ENCODE data around the gene LRIG1. TPM values are rescaled to one million over a fixed set of nuclear protein-coding genes. Genes with fewer than 3 reads are reported as not detected.
A peak's percentile ranks its signal among the peaks of the same experiment; 100 is the strongest.

The LRIG1 gene
- total and polyA plus RNA-seq, 2 donors from 2014 or later = 8.2 to 20.6 TPM

GRCh38 chr3:66398228-66399025 is 102.4 kb downstream of the LRIG1 start:
- DNase-seq = peak in 1 of 5 donors; percentile 30
- intact Hi-C loops (cut with DNase I) = no loop called here

GRCh38 chr3:66397745-66398144 is 103.1 kb downstream of the LRIG1 start:
- no peaks in the 10 kb centered on the region for H3K27me3 ChIP-seq (ENCODE audit: control insufficient read depth, insufficient read depth, low read length)
- H3K4me3 ChIP-seq (ENCODE audit: low read length in 3 of 3) = no peak overlapping the region
- no peak for FAIRE-seq
- no peak overlapping the region for H3K9ac ChIP-seq (ENCODE audit: low read length in 3 of 3)
- TF ChIP-seq CTCF (IDR thresholded peaks at IDR 0.05; ENCODE audit: borderline replicate concordance, extremely low read depth, insufficient read depth) = no peak
- peaks cover 0 to 20% (median 15%) of the 10 kb centered on the region in 3 donors for H3K36me3 ChIP-seq (ENCODE audit: control insufficient read depth in 2 of 3, insufficient read depth in 3 of 3, low read length in 3 of 3)
- peaks cover 0 to 4% (median 0%) of the 10 kb centered on the region in 3 donors for H3K4me1 ChIP-seq (ENCODE audit: control insufficient read depth in 2 of 3, insufficient read depth in 2 of 3, low read depth in 1 of 3, low read length in 3 of 3)
- DNase-seq = peak in 1 of 5 donors; percentile 13
- no peaks in the 10 kb centered on the region for H3K9me3 ChIP-seq (ENCODE audit: control insufficient read depth in 2 of 3, insufficient read depth in 1 of 3, low read length in 3 of 3)
- intact Hi-C loops (cut with DNase I) = no loop called here
- H3K27ac ChIP-seq (ENCODE audit: low read depth in 2 of 2, low read length in 2 of 2) = no peak overlapping the region

More at GRCh38 chr3:66398228-66399025, 102.4 kb downstream of the LRIG1 start:
- no peaks in the 10 kb centered on the region for H3K27me3 ChIP-seq (ENCODE audit: control insufficient read depth, insufficient read depth, low read length)
- peaks cover 0 to 20% (median 13%) of the 10 kb centered on the region in 3 donors for H3K36me3 ChIP-seq (ENCODE audit: control insufficient read depth in 2 of 3, insufficient read depth in 3 of 3, low read length in 3 of 3)
- no peak for FAIRE-seq
- no peak overlapping the region for H3K4me3 ChIP-seq (ENCODE audit: low read length in 3 of 3)
- no peak overlapping the region for H3K9ac ChIP-seq (ENCODE audit: low read length in 3 of 3)
- TF ChIP-seq CTCF (IDR thresholded peaks at IDR 0.05; ENCODE audit: borderline replicate concordance, extremely low read depth, insufficient read depth) = no peak
- H3K27ac ChIP-seq (ENCODE audit: low read depth in 2 of 2, low read length in 2 of 2) = no peak overlapping the region
- peaks cover 0 to 2% (median 0%) of the 10 kb centered on the region in 3 donors for H3K4me1 ChIP-seq (ENCODE audit: control insufficient read depth in 2 of 3, insufficient read depth in 2 of 3, low read depth in 1 of 3, low read length in 3 of 3)
- H3K9me3 ChIP-seq (ENCODE audit: control insufficient read depth in 2 of 3, insufficient read depth in 1 of 3, low read length in 3 of 3) = no peaks in the 10 kb centered on the region

GRCh38 chr3:66396888-66397287 is 103.9 kb downstream of the LRIG1 start:
- Histone ChIP-seq H3K4me3 (ENCODE audit: low read length in 3 of 3) (no peak overlapping the region), H3K9me3 (ENCODE audit: control insufficient read depth in 2 of 3, insufficient read depth in 1 of 3, low read length in 3 of 3) (no peaks in the 10 kb centered on the region), H3K4me1 (ENCODE audit: control insufficient read depth in 2 of 3, insufficient read depth in 2 of 3, low read depth in 1 of 3, low read length in 3 of 3) (peaks cover 0 to 4% (median 0%) of the 10 kb centered on the region in 3 donors), H3K27ac (ENCODE audit: low read depth in 2 of 2, low read length in 2 of 2) (no peak overlapping the region), H3K9ac (ENCODE audit: low read length in 3 of 3) (no peak overlapping the region), H3K27me3 (ENCODE audit: control insufficient read depth, insufficient read depth, low read length) (no peaks in the 10 kb centered on the region), H3K36me3 (ENCODE audit: control insufficient read depth in 2 of 3, insufficient read depth in 3 of 3, low read length in 3 of 3) (peaks cover 2 to 20% (median 15%) of the 10 kb centered on the region in 3 donors)
- intact Hi-C loops (cut with DNase I) = no loop called here
- DNase-seq (peak in 1 of 5 donors; percentile 8), FAIRE-seq (no peak)
- no peak for TF ChIP-seq CTCF (IDR thresholded peaks at IDR 0.05; ENCODE audit: borderline replicate concordance, extremely low read depth, insufficient read depth)
